Ovary (tissue), 3 donors: Measurements from ENCODE around the gene DEFB115.

Experiments
- EP300 ChIP-seq: sonication (generic); formaldehyde crosslinking; IDR thresholded peaks from one replicate; pipeline ENCODE4 v1.6.1; 2017; ENCODE audit warnings: antibody characterized with exemption
- POLR2A ChIP-seq: fragments of 450-650 bp; IDR thresholded peaks from one replicate; pipeline ENCODE4 v1.6.1; 2017; ENCODE audit warnings: antibody characterized with exemption, mild to moderate bottlenecking, moderate library complexity
- TF ChIP-seq, protein P1 (sequence below), 3 donors: fragments of 450-650 bp in 2 of 3; fragments of 200-600 bp in 1 of 3; IDR thresholded peaks; one replicate each; pipeline versions ENCODE4 v1.5.1 to v1.8.0; 2016 to 2022; ENCODE audit warnings: antibody characterized with exemption in 3 of 3, mild to moderate bottlenecking in 1 of 3
- donor health status: DM: no; HTN: no; CAD: no.

DNA sequence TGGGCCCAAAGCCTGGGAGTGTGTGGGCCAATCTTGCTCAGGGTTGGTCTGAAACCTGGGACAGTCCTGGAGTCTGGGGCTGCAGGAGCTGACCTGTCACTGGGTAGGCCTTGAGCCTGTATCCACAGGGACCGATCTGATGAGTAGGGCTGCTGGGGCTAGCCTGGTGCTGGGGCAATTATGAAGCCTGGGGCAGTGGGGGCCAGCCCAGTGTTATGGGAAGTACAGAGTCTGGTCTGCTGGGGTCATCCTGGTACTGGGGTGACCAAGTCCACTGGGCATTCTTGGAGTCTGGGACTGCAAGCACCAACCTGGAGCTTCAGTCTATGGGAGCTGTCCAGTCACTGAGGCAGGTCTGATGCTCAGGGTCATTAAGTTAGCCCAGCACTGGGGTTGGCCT, 20.7 kb downstream of the DEFB115 start:
- TF ChIP-seq, protein P1, sequence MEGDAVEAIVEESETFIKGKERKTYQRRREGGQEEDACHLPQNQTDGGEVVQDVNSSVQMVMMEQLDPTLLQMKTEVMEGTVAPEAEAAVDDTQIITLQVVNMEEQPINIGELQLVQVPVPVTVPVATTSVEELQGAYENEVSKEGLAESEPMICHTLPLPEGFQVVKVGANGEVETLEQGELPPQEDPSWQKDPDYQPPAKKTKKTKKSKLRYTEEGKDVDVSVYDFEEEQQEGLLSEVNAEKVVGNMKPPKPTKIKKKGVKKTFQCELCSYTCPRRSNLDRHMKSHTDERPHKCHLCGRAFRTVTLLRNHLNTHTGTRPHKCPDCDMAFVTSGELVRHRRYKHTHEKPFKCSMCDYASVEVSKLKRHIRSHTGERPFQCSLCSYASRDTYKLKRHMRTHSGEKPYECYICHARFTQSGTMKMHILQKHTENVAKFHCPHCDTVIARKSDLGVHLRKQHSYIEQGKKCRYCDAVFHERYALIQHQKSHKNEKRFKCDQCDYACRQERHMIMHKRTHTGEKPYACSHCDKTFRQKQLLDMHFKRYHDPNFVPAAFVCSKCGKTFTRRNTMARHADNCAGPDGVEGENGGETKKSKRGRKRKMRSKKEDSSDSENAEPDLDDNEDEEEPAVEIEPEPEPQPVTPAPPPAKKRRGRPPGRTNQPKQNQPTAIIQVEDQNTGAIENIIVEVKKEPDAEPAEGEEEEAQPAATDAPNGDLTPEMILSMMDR (IDR thresholded peaks at IDR 0.05): no peak
- TF ChIP-seq POLR2A (no peak), EP300 (no peak)
